KMS-11 (cell line): Measurements from ENCODE around the gene APOL4.

Source experiments
- H2AFZ ChIP-seq: fragments of 200-600 bp; sonication (generic); 2 replicates; pipeline ENCODE4 v1.6.1; 2016; ENCODE audit warnings: antibody characterized with exemption, mixed run types, low read depth
- H3K27ac ChIP-seq: fragments of 200-600 bp; sonication (generic); 2 replicates; pipeline ENCODE4 v1.6.1; 2016; ENCODE audit warnings: mild to moderate bottlenecking, mixed run types
- H3K27me3 ChIP-seq: fragments of 200-600 bp; sonication (generic); 2 replicates; pipeline ENCODE4 v1.6.1; 2017; ENCODE audit warnings: mild to moderate bottlenecking, low read depth, mixed run types, moderate library complexity; ENCODE audit not compliant: insufficient read depth
- H3K36me3 ChIP-seq: fragments of 200-600 bp; sonication (generic); 2 replicates; pipeline ENCODE4 v1.6.1; 2017; ENCODE audit warnings: mild to moderate bottlenecking, mixed run types; ENCODE audit not compliant: insufficient read depth
- H3K4me1 ChIP-seq: fragments of 200-600 bp; sonication (generic); 2 replicates; pipeline ENCODE4 v1.6.1; 2016; ENCODE audit warnings: mild to moderate bottlenecking, low read depth, mixed run types; ENCODE audit not compliant: poor library complexity, severe bottlenecking
- H3K4me2 ChIP-seq: fragments of 200-600 bp; sonication (generic); 2 replicates; pipeline ENCODE4 v1.7.0; 2016; ENCODE audit warnings: mild to moderate bottlenecking, mixed run types
- H3K4me3 ChIP-seq: fragments of 200-600 bp; sonication (generic); IDR thresholded peaks from 2 replicates; pipeline ENCODE4 v1.6.1; 2017; ENCODE audit warnings: low read depth, low read length, mixed read lengths; ENCODE audit not compliant: insufficient read depth
- H3K79me2 ChIP-seq: fragments of 200-600 bp; sonication (generic); 2 replicates; pipeline ENCODE4 v1.6.1; 2016; ENCODE audit warnings: low read depth, mixed run types; ENCODE audit not compliant: insufficient read depth
- H3K9ac ChIP-seq: fragments of 200-600 bp; sonication (generic); 2 replicates; pipeline ENCODE4 v1.6.1; 2016; ENCODE audit warnings: mild to moderate bottlenecking, mixed run types
- H4K20me1 ChIP-seq: fragments of 200-600 bp; sonication (generic); 2 replicates; pipeline ENCODE4 v1.6.1; 2016; ENCODE audit warnings: mild to moderate bottlenecking, mixed run types; ENCODE audit not compliant: insufficient read depth
- TF ChIP-seq, protein P1 (sequence below): fragments of 200-600 bp; sonication (generic); conservative IDR thresholded peaks from 2 replicates; pipeline ENCODE4 v1.6.1; 2017; ENCODE audit warnings: low read depth, mild to moderate bottlenecking, antibody characterized with exemption, low read length, moderate library complexity, mixed read lengths

The APOL4 gene

DNA sequence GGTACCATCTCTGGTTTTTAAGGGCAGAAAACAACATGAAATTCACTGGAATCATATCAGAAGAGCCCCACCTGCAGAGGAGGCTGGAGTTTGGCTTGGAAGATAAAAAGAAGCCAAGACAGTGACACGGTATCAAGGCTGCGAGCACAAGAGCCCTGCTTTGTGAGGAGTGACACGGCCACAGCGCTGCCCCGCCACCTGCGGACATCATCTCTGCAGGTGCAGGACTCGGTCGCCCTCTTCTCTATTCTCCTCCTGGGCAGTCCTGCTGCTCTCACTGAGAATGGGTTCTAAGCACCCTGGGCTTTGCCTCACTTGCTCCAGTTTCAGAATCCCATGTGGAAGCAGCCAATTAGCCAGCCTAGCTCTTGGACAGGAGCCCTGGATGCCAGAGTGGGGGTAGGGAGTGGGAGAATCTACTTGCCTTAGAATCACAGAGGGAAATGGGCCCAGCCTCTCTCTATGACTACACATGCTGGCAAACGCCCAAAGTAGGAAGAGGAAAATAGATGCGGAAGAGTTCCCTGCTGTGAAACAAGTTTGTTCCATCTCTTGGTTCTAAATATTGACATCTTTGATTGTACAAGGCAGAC is 17.1 kb downstream of the APOL4 start:
- Histone ChIP-seq H3K9ac (no peak overlapping the region), H3K79me2 (no peaks in the 10 kb centered on the region), H3K27me3 (no peaks in the 10 kb centered on the region), H2AFZ (no peak overlapping the region), H3K4me3 (no peak overlapping the region), H3K36me3 (no peaks in the 10 kb centered on the region), H3K4me2 (no peak overlapping the region), H3K4me1 (no peaks in the 10 kb centered on the region), H3K27ac (no peak overlapping the region), H4K20me1 (no peaks in the 10 kb centered on the region)
- TF ChIP-seq, protein P1, sequence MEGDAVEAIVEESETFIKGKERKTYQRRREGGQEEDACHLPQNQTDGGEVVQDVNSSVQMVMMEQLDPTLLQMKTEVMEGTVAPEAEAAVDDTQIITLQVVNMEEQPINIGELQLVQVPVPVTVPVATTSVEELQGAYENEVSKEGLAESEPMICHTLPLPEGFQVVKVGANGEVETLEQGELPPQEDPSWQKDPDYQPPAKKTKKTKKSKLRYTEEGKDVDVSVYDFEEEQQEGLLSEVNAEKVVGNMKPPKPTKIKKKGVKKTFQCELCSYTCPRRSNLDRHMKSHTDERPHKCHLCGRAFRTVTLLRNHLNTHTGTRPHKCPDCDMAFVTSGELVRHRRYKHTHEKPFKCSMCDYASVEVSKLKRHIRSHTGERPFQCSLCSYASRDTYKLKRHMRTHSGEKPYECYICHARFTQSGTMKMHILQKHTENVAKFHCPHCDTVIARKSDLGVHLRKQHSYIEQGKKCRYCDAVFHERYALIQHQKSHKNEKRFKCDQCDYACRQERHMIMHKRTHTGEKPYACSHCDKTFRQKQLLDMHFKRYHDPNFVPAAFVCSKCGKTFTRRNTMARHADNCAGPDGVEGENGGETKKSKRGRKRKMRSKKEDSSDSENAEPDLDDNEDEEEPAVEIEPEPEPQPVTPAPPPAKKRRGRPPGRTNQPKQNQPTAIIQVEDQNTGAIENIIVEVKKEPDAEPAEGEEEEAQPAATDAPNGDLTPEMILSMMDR, result no peak

DNA sequence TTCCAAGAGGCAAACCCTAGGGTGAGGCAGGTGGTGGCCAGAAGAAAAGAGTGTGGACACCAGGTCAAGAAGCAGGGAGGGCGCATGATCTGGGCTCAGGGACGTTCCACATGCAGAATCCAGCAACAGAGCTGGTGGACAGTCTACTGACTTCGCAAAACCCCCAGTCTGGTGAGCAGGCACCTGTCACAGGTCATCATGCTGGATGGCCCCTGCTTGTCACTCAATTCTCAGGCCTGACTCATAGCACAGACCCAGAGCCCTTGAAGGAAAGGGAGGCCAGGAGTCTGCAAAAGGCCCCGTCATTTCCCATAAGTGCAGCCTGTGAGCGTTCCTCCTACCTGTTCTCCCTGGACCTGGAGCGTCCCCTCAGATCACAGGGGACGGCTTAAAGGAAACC is 18.2 kb downstream of the APOL4 start:
- no peak overlapping the region for H3K4me2 ChIP-seq
- no peaks in the 10 kb centered on the region for H3K79me2 ChIP-seq
- no peaks in the 10 kb centered on the region for H3K27me3 ChIP-seq
- H2AFZ ChIP-seq, result no peak overlapping the region
- TF ChIP-seq, protein P1, result no peak
- H3K9ac ChIP-seq, result no peak overlapping the region
- no peaks in the 10 kb centered on the region for H3K4me1 ChIP-seq
- H3K27ac ChIP-seq, result no peak overlapping the region
- H4K20me1 ChIP-seq, result no peaks in the 10 kb centered on the region
- H3K4me3 ChIP-seq, result no peak overlapping the region
- no peaks in the 10 kb centered on the region for H3K36me3 ChIP-seq

DNA sequence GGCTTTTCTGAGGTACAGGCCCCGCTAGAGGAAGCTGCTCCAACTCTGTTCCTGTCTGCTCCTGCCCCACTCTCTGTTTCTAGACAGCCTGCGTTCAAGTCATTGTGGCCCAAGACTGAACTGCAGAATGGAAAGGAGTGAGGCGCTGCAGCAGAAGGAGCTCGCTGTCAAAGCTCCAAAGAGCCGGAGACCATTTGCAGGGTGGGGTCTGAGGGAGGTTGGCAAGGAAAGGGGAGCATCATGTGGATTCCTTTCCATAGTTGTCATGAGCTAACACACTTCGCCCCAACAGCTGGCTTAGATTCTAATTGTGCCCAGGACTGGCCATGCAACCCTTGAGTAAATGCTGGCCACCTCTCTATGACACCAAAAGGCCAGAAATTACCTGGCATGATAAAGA is 18.8 kb downstream of the APOL4 start:
- Histone ChIP-seq H2AFZ (no peak overlapping the region), H3K4me1 (no peaks in the 10 kb centered on the region), H3K9ac (no peak overlapping the region), H3K4me2 (no peak overlapping the region), H3K27ac (no peak overlapping the region), H3K79me2 (no peaks in the 10 kb centered on the region), H3K4me3 (no peak overlapping the region), H3K27me3 (no peaks in the 10 kb centered on the region), H4K20me1 (no peaks in the 10 kb centered on the region), H3K36me3 (no peaks in the 10 kb centered on the region)
- TF ChIP-seq, protein P1, result no peak

DNA sequence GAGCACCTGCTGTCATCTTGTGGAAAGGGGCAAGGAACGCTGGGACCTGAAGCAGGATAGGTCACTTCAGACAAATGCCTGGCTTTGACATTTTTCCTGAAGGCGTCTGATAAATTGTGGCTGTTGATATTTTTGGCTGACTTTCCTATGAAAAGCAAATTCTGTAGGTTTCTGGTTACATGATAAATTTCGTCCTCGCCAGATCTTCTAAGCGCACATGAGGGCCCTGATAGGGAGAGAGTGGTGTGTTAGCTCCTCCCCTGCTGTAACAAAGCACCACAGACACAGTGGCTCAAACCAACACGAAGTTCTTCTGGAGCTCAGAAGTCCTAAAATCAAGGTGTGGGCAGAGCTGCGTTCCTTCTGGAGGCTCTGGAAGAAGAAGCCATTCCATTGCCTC is 19.6 kb downstream of the APOL4 start:
- Histone ChIP-seq H3K4me3 (no peak overlapping the region), H3K27ac (no peak overlapping the region), H3K79me2 (no peaks in the 10 kb centered on the region), H2AFZ (no peak overlapping the region), H4K20me1 (no peaks in the 10 kb centered on the region), H3K27me3 (no peaks in the 10 kb centered on the region), H3K4me2 (no peak overlapping the region), H3K36me3 (no peaks in the 10 kb centered on the region), H3K9ac (no peak overlapping the region), H3K4me1 (no peaks in the 10 kb centered on the region)
- TF ChIP-seq, protein P1, result no peak
